GM18868 (cell line): ENCODE results near the gene HOXD4.

Experiments
- ATAC-seq: cut with Tn5 transposase; IDR thresholded peaks from one replicate; pipeline ENCODE4 v1.9.1; 2021; ENCODE audit warnings: mild to moderate bottlenecking, moderate library complexity; ENCODE audit not compliant: unreplicated experiment

HOXD4 gene

DNA sequence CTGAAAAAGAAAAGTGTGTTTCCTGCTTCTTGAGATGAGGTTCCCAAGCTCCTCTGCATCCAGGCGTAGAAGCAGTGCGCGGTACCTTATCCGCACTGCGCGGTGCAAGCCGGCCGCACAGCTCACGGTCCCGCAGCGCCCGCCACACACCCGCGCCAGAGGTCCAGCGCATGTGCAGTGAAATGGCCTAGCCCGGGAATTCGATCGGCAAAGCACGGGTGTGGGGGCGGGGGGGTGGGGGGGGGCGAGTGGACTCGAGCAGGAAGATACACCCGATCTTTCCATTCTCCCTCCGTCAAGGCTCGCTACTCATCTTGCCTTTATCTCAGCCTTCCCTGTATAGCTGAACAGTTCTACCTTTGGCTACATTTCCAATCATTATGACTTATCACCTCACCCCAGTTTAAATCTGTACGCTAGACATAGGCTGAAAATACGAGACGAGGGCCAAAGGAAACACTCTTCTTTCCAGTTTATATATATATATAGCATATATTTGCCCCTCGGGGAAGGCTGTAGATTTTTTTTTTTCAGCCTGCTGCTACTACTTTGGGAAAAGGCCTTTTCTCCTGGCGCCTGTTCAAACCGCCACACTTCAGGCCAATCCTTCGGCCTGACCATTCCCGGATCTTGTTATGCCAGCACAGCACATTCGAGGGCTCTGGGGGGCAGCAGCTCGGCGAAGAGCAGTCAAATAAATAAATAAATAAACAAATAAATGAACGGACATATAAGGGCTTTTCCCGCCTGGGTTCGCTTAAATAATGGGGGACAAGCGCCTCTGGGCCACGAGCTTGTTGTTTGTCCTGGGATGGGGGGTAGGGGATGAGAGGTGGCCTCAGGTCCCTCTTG lies 11.5 kb upstream of the HOXD4 start:
- no peak for ATAC-seq

DNA sequence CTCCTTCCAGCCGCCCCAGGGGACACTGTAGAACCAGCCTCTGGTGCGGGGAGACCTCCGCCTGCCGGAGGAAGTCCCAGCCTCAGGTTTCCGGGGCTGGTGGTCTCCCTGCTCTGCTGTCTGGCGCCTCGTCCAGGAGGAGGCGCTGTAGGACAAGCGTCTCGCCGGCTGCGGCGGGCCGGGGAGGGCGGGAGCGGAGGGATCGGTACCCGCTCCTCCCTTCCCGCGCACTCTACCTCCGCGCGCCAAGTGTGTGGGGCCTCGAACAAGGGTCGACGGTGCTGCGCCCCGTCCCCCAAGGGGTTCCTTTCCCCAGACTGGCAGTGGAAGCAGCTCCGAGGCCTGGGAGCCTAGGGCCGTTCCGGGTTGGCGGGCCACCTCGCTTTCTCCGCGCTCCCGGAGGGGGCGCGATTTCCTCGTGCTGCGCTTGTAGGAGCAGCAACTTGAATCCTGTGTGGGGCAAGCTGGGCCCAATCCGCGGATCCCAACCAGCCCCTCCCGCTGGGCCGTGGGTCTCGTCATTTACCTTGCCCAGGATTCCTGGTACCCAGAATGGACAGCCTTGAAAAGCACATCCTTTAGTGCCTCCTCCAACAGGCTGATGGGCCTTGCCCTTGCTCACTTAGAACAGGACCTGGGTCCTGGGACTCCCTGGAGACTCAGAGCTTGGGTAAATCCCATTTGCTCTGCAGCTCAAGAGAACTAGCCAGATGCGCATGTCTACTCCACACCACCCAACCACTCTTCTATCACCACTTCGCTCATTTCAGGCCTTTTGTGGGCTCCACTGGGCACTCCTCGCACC lies 10.6 kb upstream of the HOXD4 start:
- ATAC-seq, result peak; percentile 91

DNA sequence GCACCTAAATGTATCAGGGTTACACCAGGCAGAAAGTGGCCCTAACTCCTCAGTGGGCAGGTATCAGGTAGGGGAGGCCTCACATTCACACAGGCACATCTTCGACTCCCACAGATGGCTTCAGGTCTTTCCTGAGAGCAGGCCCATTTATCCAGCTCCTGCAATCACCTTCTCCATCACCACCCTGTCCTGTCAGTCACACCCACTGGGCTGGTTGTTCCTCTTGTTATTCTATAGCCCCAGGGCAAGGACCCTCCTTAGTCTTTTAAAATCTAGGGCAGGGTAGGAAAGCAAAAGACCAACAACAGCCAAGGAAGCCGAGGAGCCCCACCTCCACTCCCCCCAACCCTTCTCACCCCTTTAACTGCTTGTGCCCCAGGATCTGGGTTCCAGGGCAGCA lies 9.1 kb upstream of the HOXD4 start:
- ATAC-seq, result no peak

DNA sequence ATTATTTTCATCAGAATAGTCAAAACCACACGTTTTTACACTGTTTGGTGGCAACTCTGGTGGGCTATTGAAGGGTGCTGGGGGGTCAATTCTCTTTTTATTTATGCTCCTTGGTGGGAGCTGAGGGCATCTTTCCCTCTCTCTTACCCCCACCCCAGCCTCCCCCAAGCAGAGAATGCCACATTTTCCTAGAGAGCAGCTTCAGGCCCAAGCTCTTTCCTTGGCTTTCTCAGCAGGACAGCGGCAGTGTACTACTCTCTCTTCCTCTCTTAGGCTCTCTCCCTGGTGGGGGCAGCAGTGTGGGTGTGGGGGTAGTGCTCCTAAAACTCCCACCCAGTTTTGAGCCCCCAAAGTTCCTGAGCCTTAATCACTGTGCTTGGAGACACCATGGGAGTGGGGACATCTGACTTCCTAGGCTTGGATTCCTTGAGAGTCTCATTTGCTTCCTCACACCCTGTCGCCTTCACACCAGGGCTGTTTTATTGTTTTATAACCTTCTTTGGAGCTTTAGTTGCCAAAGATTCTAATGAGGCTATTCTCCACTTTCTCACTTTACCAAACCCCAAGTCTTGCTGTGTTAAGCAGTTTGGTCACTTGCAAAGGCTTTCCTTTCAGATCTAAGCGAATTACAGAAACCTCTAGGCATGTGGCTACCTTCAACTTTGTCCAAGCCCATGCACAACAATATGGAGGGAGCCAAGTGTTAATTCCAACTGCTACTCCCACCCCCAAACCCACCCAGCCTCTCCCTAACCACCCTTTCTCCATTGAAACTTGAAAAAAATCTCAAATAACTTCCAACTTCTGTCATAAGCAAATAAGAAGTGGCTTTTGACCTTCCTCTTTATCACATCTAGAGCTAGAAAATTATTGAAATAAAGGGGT lies 6.0 kb upstream of the HOXD4 start:
- ATAC-seq, result no peak

DNA sequence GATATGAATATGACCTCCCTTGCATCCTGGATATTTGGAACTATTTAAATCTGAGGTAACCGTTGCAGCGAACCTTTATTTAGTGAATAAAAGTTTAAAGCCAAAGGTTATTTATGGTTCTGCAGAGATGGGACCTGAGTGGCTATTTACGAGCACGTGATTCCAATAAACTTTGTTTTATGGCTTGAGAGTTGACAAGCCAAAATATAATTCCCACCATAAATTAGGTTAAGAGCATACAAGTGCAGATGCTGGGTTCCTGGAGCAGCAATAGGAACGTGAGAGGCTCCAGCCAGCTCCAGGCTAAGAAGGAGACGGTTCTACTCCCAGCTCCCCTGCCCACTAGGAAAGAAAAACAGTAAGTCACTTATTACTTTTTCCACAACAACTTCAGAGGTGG lies 5.2 kb upstream of the HOXD4 start:
- ATAC-seq, result no peak

DNA sequence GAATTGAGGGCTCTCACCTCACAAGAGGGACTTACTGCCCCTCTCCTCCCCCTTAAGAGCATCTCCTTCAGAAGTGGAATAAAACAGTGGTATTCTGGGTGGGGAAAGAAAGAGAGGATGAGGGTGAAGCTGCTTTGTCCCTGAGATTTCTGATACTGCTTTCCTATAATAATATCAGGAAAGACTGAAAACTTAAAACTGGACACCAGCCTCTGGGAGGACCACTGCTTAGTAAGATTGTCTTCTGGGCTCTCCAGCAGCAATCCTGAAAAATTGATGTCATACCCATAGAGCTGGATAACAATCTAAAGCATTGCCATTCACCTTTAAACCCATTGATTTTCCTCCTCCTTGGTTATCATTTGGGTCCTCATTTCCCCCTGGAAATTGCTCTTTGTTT lies 4.7 kb upstream of the HOXD4 start:
- ATAC-seq, result no peak

DNA sequence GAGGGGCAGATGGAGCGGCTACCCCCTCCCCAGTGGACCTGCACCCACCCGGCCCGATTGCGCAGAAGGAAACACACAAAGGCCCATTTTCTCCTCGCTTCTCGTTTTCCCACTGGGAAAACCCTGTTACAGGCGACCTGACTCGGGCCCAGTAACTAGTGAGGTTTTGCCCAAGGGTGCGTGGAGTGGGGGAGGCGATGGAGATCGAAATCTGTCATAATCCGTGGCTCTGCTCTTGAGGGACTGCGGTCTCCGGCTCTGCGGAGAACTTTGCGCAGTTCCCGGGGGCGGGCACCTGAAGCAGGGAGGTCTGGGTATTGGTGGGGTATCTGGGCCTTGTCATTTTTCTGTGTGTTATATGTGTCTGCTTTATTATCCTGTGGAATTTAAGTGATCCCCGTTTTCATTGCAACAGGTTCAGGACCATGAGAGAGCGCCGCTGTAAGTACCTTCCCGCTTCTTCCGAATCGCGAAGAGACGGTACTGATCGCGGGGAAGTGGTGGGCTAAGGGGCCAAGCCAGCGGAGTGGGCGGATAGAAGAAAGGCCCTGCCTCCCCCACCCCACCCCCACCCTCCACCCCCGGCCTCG lies 4.0 kb upstream of the HOXD4 start:
- ATAC-seq, result no peak

DNA sequence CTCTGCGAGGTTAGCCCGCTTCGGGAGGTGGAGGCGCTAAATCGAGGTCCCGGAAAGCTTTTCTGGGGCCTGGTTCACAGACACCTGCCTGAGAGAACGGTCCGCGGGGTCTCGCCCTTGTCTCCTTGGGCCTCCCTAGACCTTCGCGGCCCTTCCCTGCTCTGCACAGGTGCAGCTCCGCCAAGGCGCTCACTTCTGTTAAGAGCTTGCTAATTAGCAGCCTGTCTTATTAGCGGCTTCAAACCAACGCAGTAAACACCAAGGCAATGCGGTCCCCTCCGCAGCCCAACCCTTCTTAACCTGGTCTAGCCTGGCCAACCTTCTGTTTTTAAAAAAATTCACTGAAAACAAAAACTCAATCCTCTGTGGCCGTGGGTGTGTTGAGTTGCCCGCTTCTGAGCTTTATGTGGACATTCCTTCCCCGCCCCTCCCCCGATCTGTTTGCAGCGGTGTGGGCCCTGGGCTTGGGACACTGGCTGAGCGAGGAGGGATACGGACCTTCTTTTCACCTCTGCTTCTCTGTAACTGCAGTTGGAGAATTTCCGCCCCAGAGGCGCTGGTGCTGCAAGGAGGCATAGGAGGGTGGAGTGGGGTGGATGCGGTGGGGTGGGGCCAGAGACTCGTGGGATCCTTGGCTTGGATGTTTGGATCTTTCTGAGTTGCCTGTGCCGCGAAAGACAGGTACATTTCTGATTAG lies 3.4 kb upstream of the HOXD4 start:
- no peak for ATAC-seq

DNA sequence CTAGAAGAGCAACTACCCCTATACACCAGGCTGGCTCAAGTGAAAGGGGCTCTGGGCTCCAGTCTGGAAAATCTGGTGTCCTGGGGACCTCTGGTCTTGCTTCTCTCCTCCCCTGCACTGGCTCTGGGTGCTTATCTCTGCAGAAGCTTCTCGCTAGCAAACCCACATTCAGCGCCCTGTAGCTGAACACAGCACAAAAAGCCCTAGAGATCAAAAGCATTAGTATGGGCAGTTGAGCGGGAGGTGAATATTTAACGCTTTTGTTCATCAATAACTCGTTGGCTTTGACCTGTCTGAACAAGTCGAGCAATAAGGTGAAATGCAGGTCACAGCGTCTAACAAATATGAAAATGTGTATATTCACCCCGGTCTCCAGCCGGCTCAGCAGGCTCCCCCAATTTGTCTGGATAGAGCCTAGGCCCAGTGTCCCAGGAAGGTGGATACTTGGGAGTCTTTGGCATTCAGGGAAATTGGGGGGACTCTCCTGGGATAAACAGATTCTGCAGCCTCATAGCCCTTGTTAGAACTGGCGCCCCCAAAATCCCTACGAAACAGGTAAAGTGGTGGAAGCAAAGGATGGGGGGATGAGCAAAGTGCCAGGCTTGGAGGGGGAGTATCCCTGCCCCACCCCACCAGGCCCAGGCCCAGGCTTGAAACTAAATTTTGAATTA lies 2.5 kb upstream of the HOXD4 start:
- ATAC-seq, result no peak

DNA sequence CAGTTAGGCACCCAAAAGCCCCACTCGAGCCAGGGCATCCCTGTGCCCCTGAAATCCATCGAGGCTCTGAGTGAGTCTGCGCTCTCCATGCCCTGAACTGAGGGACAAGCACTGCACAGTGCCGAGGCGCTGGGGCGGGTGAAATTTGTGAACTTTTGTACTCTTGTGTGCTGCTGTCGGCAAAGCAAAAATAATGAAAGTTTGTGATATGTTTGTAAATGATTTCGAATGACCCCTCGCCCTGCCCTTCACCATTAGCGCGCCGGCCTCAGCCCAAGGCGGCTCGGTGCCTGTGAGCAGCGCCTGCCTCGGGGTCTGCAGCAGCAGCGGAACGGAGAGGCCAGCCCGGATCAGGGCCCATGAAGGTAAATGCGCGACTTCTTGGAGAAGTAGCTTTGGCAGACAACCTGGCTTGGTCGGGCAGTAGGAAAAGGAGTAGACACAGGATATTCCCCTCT lies 1.8 kb upstream of the HOXD4 start:
- ATAC-seq, result no peak

DNA sequence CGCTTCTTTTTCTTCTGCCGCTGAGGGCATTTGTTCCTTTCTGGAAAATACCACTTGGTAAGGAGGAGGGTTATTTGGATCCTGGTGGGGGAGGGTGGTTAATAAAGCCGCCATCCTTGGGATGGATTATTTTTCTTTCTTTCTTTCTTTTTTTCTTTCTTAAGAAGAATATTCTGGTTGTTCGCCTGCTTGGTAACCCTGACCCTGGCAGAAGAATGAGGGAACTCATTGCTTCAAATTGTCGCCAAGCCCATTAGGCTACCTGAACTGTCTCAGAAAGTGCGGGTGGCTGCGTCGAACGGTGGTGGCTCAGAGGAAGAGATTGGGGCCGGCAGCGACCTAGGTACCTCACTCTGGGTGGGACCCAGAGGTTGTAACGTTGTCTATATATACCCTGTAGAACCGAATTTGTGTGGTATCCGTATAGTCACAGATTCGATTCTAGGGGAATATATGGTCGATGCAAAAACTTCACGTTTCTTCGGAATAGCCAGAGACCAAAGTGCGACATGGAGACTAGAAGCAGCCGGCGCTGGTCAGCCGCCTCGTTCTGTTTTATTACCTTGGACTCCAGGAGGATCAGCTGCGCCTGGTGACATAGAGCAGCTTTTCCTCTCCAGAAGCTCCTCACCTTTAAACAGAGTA lies 1.3 kb upstream of the HOXD4 start:
- no peak for ATAC-seq

DNA sequence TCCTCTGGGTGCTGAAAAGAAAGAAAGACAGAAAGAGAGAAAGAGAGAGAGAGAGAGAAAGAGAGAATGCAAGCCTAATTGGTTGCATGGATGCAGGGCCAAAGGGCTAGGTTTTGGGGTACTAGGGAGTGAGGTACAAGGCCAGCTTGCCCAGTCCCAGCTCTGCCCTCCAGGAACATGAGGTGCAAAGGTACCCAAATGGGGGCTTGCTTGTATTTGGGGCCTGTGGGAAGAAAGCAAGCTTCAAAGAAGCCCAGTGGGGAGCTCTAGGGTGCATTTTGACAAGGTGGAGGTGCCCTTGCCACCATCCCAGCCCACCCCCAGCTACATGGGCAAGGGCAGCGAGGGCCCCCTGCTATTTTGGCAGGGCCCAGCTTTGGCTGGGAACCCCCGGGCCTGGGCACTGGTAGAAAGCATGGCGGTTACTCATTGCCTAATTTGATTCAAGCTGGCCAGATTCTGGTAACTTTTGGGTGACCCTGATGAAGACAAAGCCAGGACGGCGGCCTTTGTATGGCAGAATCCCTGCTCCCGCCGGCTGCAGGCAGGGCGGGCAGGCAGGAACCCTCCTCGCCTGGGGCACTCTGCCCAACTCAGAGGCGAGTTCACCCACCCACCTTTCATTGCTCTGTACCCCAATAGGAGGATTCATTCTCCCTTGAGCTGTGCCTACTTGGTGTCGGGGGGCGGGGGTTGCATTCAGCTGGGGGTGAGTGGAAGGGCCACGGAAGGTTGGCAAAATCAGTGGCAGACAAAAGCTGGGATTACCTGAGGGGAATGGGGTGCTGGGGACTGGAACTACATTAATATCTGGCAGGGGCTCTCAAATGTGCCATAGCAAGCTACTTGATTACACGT lies 537 bp upstream of the HOXD4 start:
- no peak for ATAC-seq

DNA sequence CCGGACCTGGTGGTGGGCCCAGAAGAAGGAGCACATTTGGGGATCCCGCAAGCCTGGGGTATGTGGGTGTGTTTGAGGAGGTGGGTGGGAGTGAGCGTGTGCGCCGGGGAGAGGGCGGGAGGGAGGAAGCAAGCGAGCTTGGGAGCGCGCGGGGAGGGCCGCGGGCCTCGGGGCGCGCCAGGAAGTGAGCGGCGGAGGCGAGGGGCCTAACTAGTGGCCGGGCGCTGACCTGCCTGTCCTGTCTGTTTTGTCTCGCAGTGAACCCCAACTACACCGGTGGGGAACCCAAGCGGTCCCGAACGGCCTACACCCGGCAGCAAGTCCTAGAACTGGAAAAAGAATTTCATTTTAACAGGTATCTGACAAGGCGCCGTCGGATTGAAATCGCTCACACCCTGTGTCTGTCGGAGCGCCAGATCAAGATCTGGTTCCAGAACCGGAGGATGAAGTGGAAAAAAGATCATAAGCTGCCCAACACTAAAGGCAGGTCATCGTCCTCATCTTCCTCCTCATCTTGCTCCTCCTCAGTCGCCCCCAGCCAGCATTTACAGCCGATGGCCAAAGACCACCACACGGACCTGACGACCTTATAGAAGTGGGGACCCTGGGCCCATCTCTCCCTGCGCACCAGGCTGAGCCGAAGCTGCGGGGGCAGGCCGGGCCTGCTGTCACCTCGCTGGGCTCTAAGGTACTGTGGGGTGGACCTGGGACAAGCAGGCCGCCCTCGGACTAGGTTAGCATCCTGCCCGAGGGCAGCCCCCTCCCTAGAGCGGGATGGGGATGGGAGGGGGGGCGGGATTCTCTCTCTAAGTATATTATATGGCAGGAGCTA lies 1.2 kb downstream of the HOXD4 start:
- no peak for ATAC-seq

DNA sequence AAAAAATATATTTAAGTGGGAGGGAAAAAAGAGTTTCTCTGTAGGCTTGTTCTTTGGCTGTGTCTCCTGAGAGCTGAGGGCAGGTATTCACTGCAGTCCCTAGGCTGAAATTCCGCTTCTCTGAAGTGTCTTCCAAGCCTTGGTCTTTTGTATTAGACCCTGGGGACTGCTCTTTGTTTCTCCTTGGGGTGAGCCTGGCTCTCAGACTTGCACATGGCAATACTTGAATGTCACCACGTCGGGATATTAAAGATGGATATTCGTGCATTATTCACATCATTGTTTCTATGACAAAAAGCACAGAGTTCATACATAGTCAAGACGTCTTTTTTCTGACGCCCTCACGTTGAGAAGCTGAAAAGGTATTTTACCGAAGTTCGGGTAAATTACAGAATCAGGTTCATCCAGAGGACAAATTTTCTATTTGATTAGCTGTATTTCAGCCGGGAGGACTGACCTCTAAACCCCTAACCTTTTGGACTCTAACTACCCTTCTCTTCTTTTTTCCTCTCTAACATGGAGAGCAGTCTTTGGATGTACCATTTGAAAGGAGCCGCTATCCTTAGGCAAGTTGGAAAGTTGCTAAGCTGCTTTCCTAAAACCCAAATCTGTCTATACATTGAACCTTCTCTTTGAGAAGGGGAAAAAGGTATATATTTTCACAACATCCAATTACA lies 3.4 kb downstream of the HOXD4 start:
- no peak for ATAC-seq

DNA sequence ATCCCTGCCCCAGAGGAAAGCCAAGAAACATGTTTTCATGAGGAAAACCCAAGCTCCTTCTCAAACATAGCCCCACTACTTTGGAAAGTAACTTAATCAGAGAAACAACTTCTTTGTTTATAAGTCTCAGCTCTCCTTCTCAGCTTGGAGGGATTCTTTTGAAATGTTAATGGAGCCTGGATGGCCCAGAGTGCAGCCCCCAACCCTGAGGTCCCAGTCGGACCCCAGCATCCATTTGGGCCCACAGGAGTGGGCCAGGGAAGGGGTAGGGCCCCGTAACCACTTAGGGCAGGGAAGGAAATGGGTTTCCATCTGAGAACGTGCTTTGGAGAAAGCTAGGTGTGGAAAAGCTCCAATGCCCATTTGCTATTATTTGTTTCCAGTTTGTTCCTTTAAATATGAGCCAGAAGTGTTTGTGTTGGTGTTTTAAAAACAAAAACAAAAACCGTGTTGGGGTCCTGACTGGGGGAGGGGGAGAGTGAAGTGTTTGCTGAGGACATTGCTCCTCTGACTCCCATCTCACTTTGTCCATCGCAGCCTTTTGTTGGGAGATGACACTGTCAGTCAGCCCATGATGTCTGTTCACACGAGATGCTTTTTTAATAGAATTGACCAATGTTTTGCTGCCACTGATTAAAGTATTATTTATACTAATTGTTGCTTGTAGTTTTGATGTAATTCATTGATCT lies 4.2 kb downstream of the HOXD4 start:
- no peak for ATAC-seq

DNA sequence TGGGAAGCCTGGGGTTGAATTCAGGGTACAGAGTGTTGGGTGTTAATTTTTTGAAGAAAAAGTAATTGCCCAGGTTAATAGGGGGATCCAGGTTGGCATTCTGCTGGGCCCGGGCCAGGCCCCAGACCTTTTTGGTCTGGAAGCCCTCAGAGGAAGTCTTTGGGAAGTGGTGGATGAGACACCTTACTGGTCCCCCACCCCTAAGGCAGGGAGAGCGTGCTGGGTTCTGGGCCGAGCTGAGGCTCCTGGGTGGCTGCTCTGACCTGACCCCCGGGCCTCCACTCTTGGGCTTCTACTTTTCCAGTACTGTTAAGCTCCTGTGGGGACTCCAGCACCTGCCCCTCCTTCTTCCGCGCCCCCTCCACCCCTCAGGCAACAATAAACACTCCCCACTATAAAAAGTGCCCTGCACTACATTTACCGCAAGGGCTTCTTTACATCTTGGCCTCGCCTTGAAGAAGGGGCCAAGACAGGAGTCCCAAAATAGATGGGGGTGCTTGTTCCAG lies 5.0 kb downstream of the HOXD4 start:
- no peak for ATAC-seq
